Left ventricle myocardium inferior (tissue), 1 donor: Measurements from ENCODE around the gene ZNF140. TPM values are rescaled to one million over a fixed set of nuclear protein-coding genes. Genes with fewer than 3 reads are reported as not detected.

Experiments
- DNase-seq: peaks from one replicate; pipeline ENCODE4 v3.0.0-alpha.2; 2020
- H3K27ac ChIP-seq: fragments of 200-600 bp; replicated peaks from 2 replicates; pipeline ENCODE4 v1.8.0; 2021
- H3K27me3 ChIP-seq: fragments of 200-600 bp; 2 replicates; pipeline ENCODE4 v1.8.0; 2021; ENCODE audit warnings: low read depth
- H3K36me3 ChIP-seq: fragments of 200-600 bp; 2 replicates; pipeline ENCODE4 v1.8.0; 2021
- H3K4me1 ChIP-seq: fragments of 200-600 bp; 2 replicates; pipeline ENCODE4 v1.8.0; 2021
- H3K4me3 ChIP-seq: fragments of 200-600 bp; 2 replicates; pipeline ENCODE4 v1.8.0; 2021; ENCODE audit warnings: mild to moderate bottlenecking, moderate library complexity
- H3K9me3 ChIP-seq: fragments of 200-600 bp; replicated peaks from 2 replicates; pipeline ENCODE4 v1.8.0; 2021
- intact Hi-C: fragments of 100-400 bp; cut with micrococcal nuclease; formaldehyde crosslinking; loops from one replicate; pipeline ENCODE4 v1.11.0; 2022
- total RNA-seq: library from RNA; stranded (reverse); fragmentation: NEBNext Ultra II Directional; extraction: Animal tissue kit (Norgen Biotek cat#: 25700); gene quantifications from one replicate; pipeline ENCODE4 v1.2.1, GENCODE V29; 2021
- TF ChIP-seq, protein P1 (sequence below): fragments of 200-600 bp; IDR thresholded peaks from 2 replicates; pipeline ENCODE4 v1.8.0; 2021; ENCODE audit warnings: antibody characterized with exemption, mild to moderate bottlenecking, borderline replicate concordance
- donor health status: DM: no; HTN: yes; CAD: no; lungs with severe emphysema.

ZNF140 gene
- total RNA-seq, 1 donor from 2014 or later: 6.7 TPM

- Histone ChIP-seq H3K36me3 (peaks cover 65% of the 10 kb centered on the region), H3K4me3 (peak overlapping the region; percentile 94), H3K9me3 (peaks cover 68% of the 10 kb centered on the region), H3K4me1 (peaks cover 33% of the 10 kb centered on the region), H3K27ac (peak overlapping the region; percentile 98), H3K27me3 (no peaks in the 10 kb centered on the region)
- intact Hi-C loops: loop anchor here (2.0 kb wide), 1 partner anchor 50 kb away; the partner anchor contains the start of gene ZNF140
- DNase-seq: peak; percentile 26
- TF ChIP-seq, protein P1, sequence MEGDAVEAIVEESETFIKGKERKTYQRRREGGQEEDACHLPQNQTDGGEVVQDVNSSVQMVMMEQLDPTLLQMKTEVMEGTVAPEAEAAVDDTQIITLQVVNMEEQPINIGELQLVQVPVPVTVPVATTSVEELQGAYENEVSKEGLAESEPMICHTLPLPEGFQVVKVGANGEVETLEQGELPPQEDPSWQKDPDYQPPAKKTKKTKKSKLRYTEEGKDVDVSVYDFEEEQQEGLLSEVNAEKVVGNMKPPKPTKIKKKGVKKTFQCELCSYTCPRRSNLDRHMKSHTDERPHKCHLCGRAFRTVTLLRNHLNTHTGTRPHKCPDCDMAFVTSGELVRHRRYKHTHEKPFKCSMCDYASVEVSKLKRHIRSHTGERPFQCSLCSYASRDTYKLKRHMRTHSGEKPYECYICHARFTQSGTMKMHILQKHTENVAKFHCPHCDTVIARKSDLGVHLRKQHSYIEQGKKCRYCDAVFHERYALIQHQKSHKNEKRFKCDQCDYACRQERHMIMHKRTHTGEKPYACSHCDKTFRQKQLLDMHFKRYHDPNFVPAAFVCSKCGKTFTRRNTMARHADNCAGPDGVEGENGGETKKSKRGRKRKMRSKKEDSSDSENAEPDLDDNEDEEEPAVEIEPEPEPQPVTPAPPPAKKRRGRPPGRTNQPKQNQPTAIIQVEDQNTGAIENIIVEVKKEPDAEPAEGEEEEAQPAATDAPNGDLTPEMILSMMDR: no peak
Observed at GRCh38 chr12:133130808-133131128, 50.0 kb downstream of the ZNF140 start.

DNA sequence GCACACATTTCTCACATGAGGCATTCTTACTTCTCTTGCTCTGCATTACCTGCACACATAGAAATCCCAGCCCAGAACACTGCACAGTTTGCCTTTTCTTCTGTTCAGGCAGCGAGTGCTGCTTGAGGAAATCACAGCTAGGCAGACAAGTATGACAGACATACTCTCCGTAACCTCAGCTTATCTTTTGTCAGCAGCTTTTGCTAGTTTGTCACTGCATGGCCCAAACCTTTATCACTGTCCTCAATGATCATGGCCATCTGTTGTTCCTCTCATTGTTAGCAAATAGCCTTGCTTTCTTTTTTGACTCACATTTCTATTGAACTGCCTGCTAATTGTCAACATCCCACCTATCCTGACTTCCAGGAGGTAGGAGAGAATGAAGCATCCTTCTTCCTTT, 55.0 kb downstream of the ZNF140 start:
- H3K27ac ChIP-seq: no peak overlapping the region
- no peaks in the 10 kb centered on the region for H3K27me3 ChIP-seq
- TF ChIP-seq, protein P1: no peak
- no peak overlapping the region for H3K4me3 ChIP-seq
- intact Hi-C loops: no loop called here
- H3K9me3 ChIP-seq: peaks cover 86% of the 10 kb centered on the region
- H3K36me3 ChIP-seq: peaks cover 84% of the 10 kb centered on the region
- no peak for DNase-seq
- H3K4me1 ChIP-seq: peaks cover 20% of the 10 kb centered on the region

GRCh38 chr12:133145981-133146380, 65.3 kb downstream of the ZNF140 start:
- DNase-seq: no peak
- peaks cover 100% of the 10 kb centered on the region for H3K36me3 ChIP-seq
- H3K4me3 ChIP-seq: no peak overlapping the region
- no peaks in the 10 kb centered on the region for H3K4me1 ChIP-seq
- TF ChIP-seq, protein P1: no peak
- H3K27ac ChIP-seq: no peak overlapping the region
- H3K9me3 ChIP-seq: peaks cover 100% of the 10 kb centered on the region
- intact Hi-C loops: no loop called here
- no peaks in the 10 kb centered on the region for H3K27me3 ChIP-seq

GRCh38 chr12:133156125-133156690, 75.5 kb downstream of the ZNF140 start:
- H3K36me3 ChIP-seq: peaks cover 85% of the 10 kb centered on the region
- H3K27me3 ChIP-seq: no peaks in the 10 kb centered on the region
- DNase-seq: no peak
- no peak overlapping the region for H3K4me3 ChIP-seq
- H3K4me1 ChIP-seq: no peaks in the 10 kb centered on the region
- no peak overlapping the region for H3K27ac ChIP-seq
- TF ChIP-seq, protein P1: no peak
- H3K9me3 ChIP-seq: peaks cover 100% of the 10 kb centered on the region
- intact Hi-C loops: no loop called here

Other genes starting within 250 kb of the ZNF140 start
- gene CHFR, start 193.3 kb upstream of the ZNF140 start, total RNA-seq: 14.4 TPM
- 12.9 TPM for gene ZNF605, start 124.6 kb upstream of the ZNF140 start, total RNA-seq
- 3.1 TPM for gene ZNF26, start 94.6 kb upstream of the ZNF140 start, total RNA-seq
- 18.7 TPM for gene ZNF84, start 43.4 kb upstream of the ZNF140 start, total RNA-seq
- gene ZNF891, start 49.4 kb downstream of the ZNF140 start, total RNA-seq: 1.1 TPM
- gene ZNF10, start 49.7 kb downstream of the ZNF140 start, total RNA-seq: 5.6 TPM
- gene ZNF268, start 100.6 kb downstream of the ZNF140 start, total RNA-seq: 8.2 TPM
- gene ANHX, start 155.0 kb downstream of the ZNF140 start, total RNA-seq: not detected